Measurements from ENCODE around the gene FAM3B. TPM values are rescaled to one million over a fixed set of nuclear protein-coding genes. Genes with fewer than 3 reads are reported as not detected.
A peak's percentile ranks its signal among the peaks of the same experiment; 100 is the strongest.

The FAM3B gene
- total RNA-seq, 1 experiment from 2014 or later: not detected

GRCh38 chr21:41368735-41369104 lies 52.1 kb downstream of the FAM3B start:
- Histone ChIP-seq H3K36me3 (ENCODE audit: control insufficient read depth, insufficient read depth, low read length) (no peaks in the 10 kb centered on the region), H3K4me3 (ENCODE audit: low read depth in 2 of 2, low read length in 2 of 2) (no peak overlapping the region; a peak in 2 of 4 replicates), H3K27ac (ENCODE audit: low read length) (peak overlapping the region; percentile 73; the same call in 1 of the 2 replicates), H3K4me1 (ENCODE audit: control insufficient read depth, insufficient read depth, low read length) (no peaks in the 10 kb centered on the region), H3K9me3 (ENCODE audit: control insufficient read depth, insufficient read depth, low read depth, low read length) (no peaks in the 10 kb centered on the region), H3K27me3 (ENCODE audit: control insufficient read depth, insufficient read depth, low read length) (no peaks in the 10 kb centered on the region)
- DNase-seq (ENCODE audit: low read depth, low spot score) (no peak), ATAC-seq (no peak)
- TF ChIP-seq CTCF (IDR thresholded peaks at IDR 0.05) (no peak), POLR2AphosphoS5 (IDR thresholded peaks at IDR 0.05; ENCODE audit: low read depth, low read length) (no peak)
- no TSS peak for BruUV-seq (replicated peaks)
- POLR2A ChIA-PET: no interaction called here
- CTCF ChIA-PET: interaction anchor here (0.8 to 1.9 kb wide), 2 partner anchors 86 to 90 kb away, joined by 3 to 6 read pairs; no protein-coding TSS in a partner anchor
- in situ Hi-C loops (cut with HindIII; ENCODE audit: low pct_unique_long_range_greater_than_20kb, low sequenced_read_pairs): no loop called here
- intact Hi-C loops (cut with micrococcal nuclease; ENCODE audit: unreplicated experiment): loop anchor here (5.0 kb wide), 1 partner anchor 94 kb away; no protein-coding TSS in a partner anchor

- no TSS peak for BruUV-seq (replicated peaks)
- ChIA-PET POLR2A (interaction anchor here (0.8 kb wide), 1 partner anchor 168 kb away, joined by 3 read pairs; no protein-coding TSS in a partner anchor), CTCF (interaction anchor here (0.6 to 1.9 kb wide), 4 partner anchors 66 to 247 kb away, joined by 3 to 6 read pairs (median 6); no protein-coding TSS in a partner anchor)
- H3K27me3 ChIP-seq (ENCODE audit: control insufficient read depth, insufficient read depth, low read length): no peaks in the 10 kb centered on the region
- H3K36me3 ChIP-seq (ENCODE audit: control insufficient read depth, insufficient read depth, low read length): no peaks in the 10 kb centered on the region
- no peaks in the 10 kb centered on the region for H3K4me1 ChIP-seq (ENCODE audit: control insufficient read depth, insufficient read depth, low read length)
- H3K27ac ChIP-seq (ENCODE audit: low read length): peak overlapping the region; percentile 73; the same call in 1 of the 2 replicates
- in situ Hi-C loops (cut with HindIII; ENCODE audit: low pct_unique_long_range_greater_than_20kb, low sequenced_read_pairs) (no loop called here), intact Hi-C loops (cut with micrococcal nuclease; ENCODE audit: unreplicated experiment) (loop anchor here (5.0 kb wide), 1 partner anchor 93 kb away; no protein-coding TSS in a partner anchor)
- no peaks in the 10 kb centered on the region for H3K9me3 ChIP-seq (ENCODE audit: control insufficient read depth, insufficient read depth, low read depth, low read length)
- H3K4me3 ChIP-seq (ENCODE audit: low read depth in 2 of 2, low read length in 2 of 2): peak overlapping the region; percentile 70 to 92
- DNase-seq (ENCODE audit: low read depth, low spot score): no peak
- ATAC-seq: peak; percentile 68
- TF ChIP-seq CTCF (IDR thresholded peaks at IDR 0.05) (0 out of 2 replicates have a peak, but pooled peaks have one; percentile 35), TCF7L2 (IDR thresholded peaks at IDR 0.05; ENCODE audit: low read depth, low read length) (no peak)
These were observed 52.7 kb downstream of the FAM3B start for GRCh38 chr21:41369105-41369919.

- CTCF ChIA-PET: interaction anchor here (0.6 to 1.9 kb wide), 4 partner anchors 67 to 1983 kb away, joined by 5 to 13 read pairs (median 6); no protein-coding TSS in a partner anchor
- no peaks in the 10 kb centered on the region for H3K4me1 ChIP-seq (ENCODE audit: control insufficient read depth, insufficient read depth, low read length)
- in situ Hi-C loops (cut with HindIII; ENCODE audit: low pct_unique_long_range_greater_than_20kb, low sequenced_read_pairs) (no loop called here), intact Hi-C loops (cut with micrococcal nuclease; ENCODE audit: unreplicated experiment) (loop anchor here (5.0 kb wide), 1 partner anchor 92 kb away; no protein-coding TSS in a partner anchor)
- H3K9me3 ChIP-seq (ENCODE audit: control insufficient read depth, insufficient read depth, low read depth, low read length): no peaks in the 10 kb centered on the region
- TF ChIP-seq CTCF (IDR thresholded peaks at IDR 0.05) (no peak), REST (IDR thresholded peaks at IDR 0.05; ENCODE audit: insufficient read depth in 1 of 2, low read depth in 2 of 2, low read length in 1 of 2) (no peak), SIN3A (IDR thresholded peaks at IDR 0.05; ENCODE audit: borderline replicate concordance, insufficient read depth, low read depth, low read length) (no peak), TCF7L2 (IDR thresholded peaks at IDR 0.05; ENCODE audit: low read depth, low read length) (no peak), POLR2AphosphoS5 (IDR thresholded peaks at IDR 0.05; ENCODE audit: low read depth, low read length) (no peak)
- peak overlapping the region; percentile 70 to 92 for H3K4me3 ChIP-seq (ENCODE audit: low read depth in 2 of 2, low read length in 2 of 2)
- POLR2A ChIA-PET: interaction anchor here (0.8 kb wide), 1 partner anchor 168 kb away, joined by 3 read pairs; no protein-coding TSS in a partner anchor
- H3K27ac ChIP-seq (ENCODE audit: low read length): peak overlapping the region; percentile 97
- no peaks in the 10 kb centered on the region for H3K36me3 ChIP-seq (ENCODE audit: control insufficient read depth, insufficient read depth, low read length)
- TSS peak; percentile 93 for BruUV-seq (replicated peaks)
- ATAC-seq (peak; percentile 88), DNase-seq (ENCODE audit: low read depth, low spot score) (no peak)
- no peaks in the 10 kb centered on the region for H3K27me3 ChIP-seq (ENCODE audit: control insufficient read depth, insufficient read depth, low read length)
These were observed 53.6 kb downstream of the FAM3B start for GRCh38 chr21:41369920-41370839.
